Measurements from ENCODE around the gene CNTNAP5.

CNTNAP5 gene

GRCh38 chr2:124159166-124159565 is 134.1 kb downstream of the CNTNAP5 start:
- DNase-seq (ENCODE audit: low read depth in 2 of 2): no peak

DNA sequence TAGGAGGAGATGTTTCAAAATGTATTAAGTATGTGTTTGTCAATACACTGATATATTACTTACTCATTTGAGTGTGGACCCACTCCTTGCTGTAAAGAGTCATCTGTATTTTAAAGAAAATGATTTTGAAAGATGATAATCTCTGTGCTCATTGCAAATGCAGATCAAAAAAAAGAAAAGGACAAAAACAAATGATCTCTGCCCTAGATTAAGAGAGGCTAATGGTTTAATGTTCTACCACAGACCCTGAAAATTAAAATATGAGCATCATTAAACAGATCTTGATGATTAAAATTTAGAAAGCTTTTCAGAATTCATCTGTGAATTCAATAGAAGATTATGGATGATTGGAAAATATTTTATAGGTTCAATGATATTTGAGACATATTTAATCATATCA is 136.5 kb downstream of the CNTNAP5 start:
- DNase-seq (ENCODE audit: low read depth in 2 of 2): no peak

- no peak for DNase-seq (ENCODE audit: low read depth in 2 of 2)
These were observed 137.2 kb downstream of the CNTNAP5 start for GRCh38 chr2:124162256-124162655.

DNA sequence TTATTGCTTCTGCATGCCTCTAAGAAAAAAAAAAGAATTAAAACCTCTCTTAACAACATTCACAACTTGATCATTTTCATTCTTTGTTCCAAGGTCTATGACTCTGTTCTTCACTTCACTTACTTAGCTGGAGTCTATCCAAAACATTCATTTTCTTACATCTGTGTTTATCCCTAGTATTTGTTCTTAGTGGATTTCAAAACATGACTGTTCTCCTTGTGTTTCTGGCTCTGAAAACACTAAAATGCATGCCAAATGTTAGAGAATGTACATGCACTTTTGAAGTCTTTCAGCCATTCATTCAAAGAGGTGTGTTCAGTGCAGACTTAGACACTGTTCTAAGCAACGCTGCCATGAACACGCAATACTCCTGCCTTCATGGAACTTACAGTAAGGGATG is 138.8 kb downstream of the CNTNAP5 start:
- no peak for DNase-seq (ENCODE audit: low read depth in 2 of 2)

DNA sequence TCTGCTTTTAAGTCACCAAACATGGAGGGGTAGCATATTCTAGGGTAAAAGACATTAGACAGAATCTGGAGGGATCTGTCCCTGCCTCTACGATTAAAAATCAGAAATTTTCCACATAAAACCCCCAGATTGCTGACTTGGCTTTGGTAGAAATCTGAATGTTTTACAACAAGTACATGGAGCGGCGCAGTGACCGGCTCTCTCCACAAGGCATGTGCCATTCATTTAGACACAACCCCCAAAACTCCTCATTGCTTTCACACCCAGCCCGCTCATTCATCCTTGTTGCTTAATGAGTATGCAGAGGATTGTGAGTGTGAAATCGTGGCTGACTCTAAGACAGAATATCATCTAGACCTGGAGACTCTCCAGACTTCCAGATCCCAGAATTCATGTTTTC is 140.6 kb downstream of the CNTNAP5 start:
- no peak for DNase-seq (ENCODE audit: low read depth in 2 of 2)

GRCh38 chr2:124171472-124172063 is 146.5 kb downstream of the CNTNAP5 start:
- DNase-seq (ENCODE audit: low read depth in 2 of 2): no peak

GRCh38 chr2:124178719-124179118 is 153.6 kb downstream of the CNTNAP5 start:
- no peak for DNase-seq (ENCODE audit: low read depth in 2 of 2)

DNA sequence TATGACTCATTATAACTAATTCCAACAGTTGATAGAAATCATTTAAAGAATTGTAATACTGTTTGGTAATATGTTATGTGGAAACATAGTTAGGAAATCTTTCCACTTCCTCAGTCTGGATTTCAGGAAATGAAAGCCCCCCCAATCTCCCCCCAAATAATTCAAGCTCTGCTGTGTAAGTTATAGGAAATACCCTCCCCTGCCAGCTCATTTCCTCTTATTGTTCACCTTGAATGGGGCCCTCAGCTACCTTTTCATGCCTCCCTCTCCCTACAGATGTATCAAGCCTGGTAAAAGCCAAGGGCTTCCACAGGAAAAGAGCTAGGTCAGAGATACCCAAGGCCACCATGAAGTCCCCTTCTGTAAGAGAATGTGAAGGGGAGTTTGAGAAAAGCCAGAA is 155.5 kb downstream of the CNTNAP5 start:
- no peak for DNase-seq (ENCODE audit: low read depth in 2 of 2)

- DNase-seq (ENCODE audit: low read depth in 2 of 2): no peak
These were observed 161.7 kb downstream of the CNTNAP5 start for GRCh38 chr2:124186801-124187200.

GRCh38 chr2:124187948-124188347 is 162.9 kb downstream of the CNTNAP5 start:
- no peak for DNase-seq (ENCODE audit: low read depth in 2 of 2)

DNA sequence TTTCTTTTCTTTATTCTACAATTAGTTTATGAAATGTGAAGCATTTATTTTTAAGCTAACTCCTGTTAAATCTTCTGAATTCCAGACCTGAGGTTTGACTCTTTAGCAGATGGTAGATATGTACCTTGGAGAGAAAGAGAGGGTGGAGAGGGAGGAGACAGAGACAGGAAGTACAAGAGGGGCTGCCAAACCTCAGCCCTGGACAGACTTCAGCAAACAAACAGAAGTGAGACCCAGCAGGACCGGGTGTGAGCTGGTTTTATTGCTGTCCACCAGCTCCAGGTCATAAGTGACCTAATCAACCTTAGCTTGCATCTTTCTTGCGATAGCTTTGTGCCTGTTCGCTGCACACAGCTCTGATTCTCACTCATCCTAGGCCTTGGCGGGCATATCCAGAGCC is 168.6 kb downstream of the CNTNAP5 start:
- no peak for DNase-seq (ENCODE audit: low read depth in 2 of 2)

DNA sequence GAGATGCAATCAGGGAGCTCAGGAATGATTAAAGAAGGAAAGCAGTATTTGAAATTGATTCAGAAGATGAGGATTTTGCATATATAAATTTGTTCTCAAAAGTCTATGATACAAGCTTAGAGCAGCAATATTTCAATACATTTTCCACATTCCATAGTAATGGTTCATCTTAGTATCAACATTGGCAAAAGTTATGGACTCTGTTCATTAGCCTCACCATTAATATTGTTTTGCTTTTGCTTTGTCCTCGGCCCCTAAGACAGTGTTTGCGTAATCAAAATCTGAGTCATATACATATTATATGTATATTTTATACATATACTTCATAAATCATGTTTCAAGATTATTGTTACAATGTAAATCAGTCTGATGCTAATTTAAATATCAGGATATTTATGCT is 176.6 kb downstream of the CNTNAP5 start:
- DNase-seq (ENCODE audit: low read depth in 2 of 2): no peak

DNA sequence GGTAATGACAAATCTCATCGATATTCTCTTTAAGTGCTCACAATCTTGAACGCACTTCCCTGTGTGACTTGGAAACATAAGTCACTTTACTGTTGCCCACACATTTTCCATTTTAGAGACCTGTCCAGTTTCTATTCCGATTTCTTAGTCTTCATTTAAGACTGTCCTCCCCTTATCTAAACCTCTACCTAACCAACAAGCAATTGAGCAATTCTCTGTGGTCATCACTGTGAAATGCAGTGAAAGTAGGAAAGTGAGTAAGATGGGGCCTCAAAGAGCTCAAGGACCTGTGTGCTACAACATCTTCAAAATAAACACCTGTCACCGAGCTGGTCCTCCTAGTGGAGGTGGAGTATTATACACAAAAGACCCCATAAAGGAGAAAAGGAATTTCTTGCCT is 184.4 kb downstream of the CNTNAP5 start:
- no peak for DNase-seq (ENCODE audit: low read depth in 2 of 2)

DNA sequence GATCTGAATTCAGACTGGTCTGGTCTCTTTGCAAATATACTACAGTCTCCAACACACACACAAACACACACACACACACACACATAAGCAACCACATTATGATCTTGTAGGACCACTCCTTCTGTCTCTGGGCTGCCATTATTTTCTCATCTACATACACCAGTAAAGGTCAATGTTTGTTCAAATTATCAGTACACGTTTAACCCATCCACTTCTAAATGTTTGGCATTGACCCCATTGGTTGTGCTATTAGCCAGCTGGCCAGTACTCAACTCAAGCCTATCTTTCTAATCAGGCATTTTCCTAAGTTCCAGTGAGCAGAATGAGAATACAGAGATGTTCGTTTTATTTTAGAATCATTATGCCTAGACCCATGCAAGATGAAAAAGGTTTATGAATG is 186.4 kb downstream of the CNTNAP5 start:
- DNase-seq (ENCODE audit: low read depth in 2 of 2): no peak

DNA sequence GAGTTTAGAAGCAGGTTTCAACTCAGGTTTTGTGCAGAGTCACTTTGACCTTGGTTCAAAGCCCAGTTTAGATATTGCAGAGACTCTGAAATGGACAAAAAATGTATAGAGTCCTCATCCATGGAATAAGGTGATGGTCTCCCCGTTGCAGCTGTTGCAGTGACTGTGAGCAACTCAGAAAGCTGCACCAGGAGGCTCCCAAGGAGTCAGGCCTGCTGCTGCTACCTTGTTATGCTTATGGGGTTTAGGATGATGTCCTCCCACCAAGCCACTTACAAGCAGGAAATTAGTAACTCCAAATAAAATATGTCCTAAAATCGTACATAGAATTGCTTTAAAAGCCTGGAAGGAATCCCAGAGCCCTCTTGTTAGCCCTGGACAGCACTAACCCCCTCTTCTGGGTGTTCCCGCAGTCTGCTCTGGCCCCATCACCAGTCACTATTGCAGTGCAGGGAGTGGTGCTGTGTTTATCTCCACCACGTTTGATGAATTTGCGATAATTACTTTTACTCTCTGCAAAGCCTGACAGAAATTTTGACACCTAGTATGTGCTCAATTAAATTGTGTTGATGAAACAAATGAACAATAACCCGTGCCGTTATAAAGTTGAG is 189.0 kb downstream of the CNTNAP5 start:
- DNase-seq (ENCODE audit: low read depth in 2 of 2): no peak

DNA sequence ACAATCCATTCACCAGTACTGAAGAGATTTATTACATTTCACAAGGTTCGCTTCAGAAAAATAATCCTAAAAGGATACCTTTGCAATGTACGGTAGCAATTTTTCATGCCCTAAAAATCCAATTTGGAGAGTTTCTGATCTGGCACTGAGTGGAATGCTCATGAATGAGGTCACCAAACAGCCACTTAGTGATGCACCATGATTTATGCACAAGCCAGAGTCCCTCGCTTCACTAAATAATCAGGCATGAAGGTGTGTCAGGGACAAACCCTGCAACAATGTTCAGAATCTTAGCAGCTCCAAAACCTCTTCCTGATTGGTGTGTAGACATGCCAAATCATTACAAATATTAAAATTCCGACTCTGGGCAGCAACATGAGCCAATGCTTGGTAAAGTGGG is 221.1 kb downstream of the CNTNAP5 start:
- DNase-seq (ENCODE audit: low read depth in 2 of 2): no peak

GRCh38 chr2:124248386-124248785 is 223.3 kb downstream of the CNTNAP5 start:
- DNase-seq (ENCODE audit: low read depth in 2 of 2): no peak

DNA sequence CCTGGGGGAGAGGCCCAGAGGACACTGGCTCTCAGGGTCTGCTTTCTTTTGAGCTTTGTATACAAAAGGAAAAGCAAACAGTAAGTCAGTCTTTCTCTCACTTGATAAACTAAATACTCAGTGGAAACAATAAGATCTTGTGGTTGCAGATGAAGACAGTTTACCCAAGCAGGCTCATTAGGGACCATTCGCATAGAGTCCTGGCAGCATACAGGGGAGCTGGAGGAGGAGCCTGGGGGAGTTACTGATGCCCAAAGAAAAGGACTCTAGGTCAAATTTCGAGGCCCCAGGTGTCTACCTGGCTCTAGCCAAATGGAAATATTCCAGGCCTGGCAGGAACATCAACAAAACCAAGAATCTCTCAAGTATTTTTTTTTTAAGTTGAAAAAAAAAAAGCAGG is 225.3 kb downstream of the CNTNAP5 start:
- DNase-seq (ENCODE audit: low read depth in 2 of 2): no peak

DNA sequence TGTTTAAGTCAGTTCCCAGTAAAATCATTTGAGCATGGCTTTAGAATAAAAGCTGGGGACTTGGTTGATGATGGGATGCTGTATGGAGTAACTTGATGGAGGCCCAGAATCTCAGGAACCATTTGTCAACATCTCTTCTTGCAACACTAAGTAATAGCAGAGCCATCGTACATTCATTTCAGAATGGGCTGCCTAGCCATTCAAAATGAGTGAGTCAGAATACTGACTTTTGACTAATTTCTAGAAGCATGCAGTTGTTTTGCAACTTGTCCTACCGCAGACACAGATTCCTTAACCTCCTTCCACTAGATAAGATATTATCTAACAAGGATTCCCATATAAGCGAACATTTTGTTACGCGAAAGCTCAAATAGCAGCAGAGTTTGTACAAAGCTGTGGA is 229.5 kb downstream of the CNTNAP5 start:
- no peak for DNase-seq (ENCODE audit: low read depth in 2 of 2)

DNA sequence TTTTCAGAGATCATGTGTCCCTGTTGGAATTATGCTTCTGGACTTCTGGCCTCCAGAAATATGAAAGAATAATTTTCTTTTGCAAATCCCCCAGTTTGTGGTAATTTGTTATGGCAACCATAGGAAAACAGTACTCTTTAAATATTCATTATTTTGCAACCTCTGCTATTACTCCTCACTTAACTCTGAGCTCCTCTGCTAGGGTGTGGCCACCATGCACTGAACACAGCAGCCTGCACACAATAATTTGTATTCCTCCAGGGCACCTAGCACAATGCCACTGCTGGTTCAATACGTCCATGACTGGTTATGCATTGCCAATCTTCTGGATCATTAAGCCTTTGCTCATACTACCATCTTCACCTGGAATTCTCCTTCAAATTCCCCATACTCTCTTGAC is 232.0 kb downstream of the CNTNAP5 start:
- DNase-seq (ENCODE audit: low read depth in 2 of 2): no peak

- DNase-seq (ENCODE audit: low read depth in 2 of 2): no peak
These were observed 233.2 kb downstream of the CNTNAP5 start for GRCh38 chr2:124258140-124258880.

- DNase-seq (ENCODE audit: low read depth in 2 of 2): no peak
These were observed 236.4 kb downstream of the CNTNAP5 start for GRCh38 chr2:124261456-124261855.

- no peak for DNase-seq (ENCODE audit: low read depth in 2 of 2)
These were observed 239.5 kb downstream of the CNTNAP5 start for GRCh38 chr2:124264551-124265091.

Data from stimulated activated CD4-positive, alpha-beta T cell treated with anti-CD3 and anti-CD28 coated beads, Interleukin-4, amount 100 ng/mL, for 48 hours (primary cell).